Skeletal muscle satellite cell (primary cell): ENCODE measurements around the gene CRB2.

Source experiments
- H3K27me3 ChIP-seq: 2 replicates; pipeline ENCODE4 v1.7.0; 2013; ENCODE audit warnings: low read length; ENCODE audit not compliant: control insufficient read depth, insufficient read depth
- H3K36me3 ChIP-seq: 2 replicates; pipeline ENCODE4 v1.7.0; 2013; ENCODE audit warnings: mild to moderate bottlenecking, control low read depth, low read length; ENCODE audit not compliant: insufficient read depth
- H3K4me1 ChIP-seq: 2 replicates; pipeline ENCODE4 v1.7.0; 2013; ENCODE audit warnings: low read length; ENCODE audit not compliant: control insufficient read depth, insufficient read depth
- H3K4me2 ChIP-seq: 2 replicates; pipeline ENCODE4 v1.7.0; 2013; ENCODE audit warnings: mild to moderate bottlenecking, low read length
- H3K4me3 ChIP-seq: 2 replicates; pipeline ENCODE4 v1.7.0; 2013; ENCODE audit warnings: low read length
- H3K9ac ChIP-seq: 2 replicates; pipeline ENCODE4 v1.7.0; 2013; ENCODE audit warnings: mild to moderate bottlenecking, low read depth, low read length, moderate library complexity
- H3K9me3 ChIP-seq: replicated peaks from 2 replicates; pipeline ENCODE4 v1.7.0; 2013; ENCODE audit warnings: mild to moderate bottlenecking, control low read depth, low read length

CRB2 gene

GRCh38 chr9:123406016-123406415, 50.0 kb downstream of the CRB2 start:
- no peak overlapping the region for H3K9ac ChIP-seq
- no peak overlapping the region for H3K4me3 ChIP-seq
- H3K4me1 ChIP-seq, result no peaks in the 10 kb centered on the region
- H3K4me2 ChIP-seq, result no peak overlapping the region
- no peaks in the 10 kb centered on the region for H3K27me3 ChIP-seq
- H3K36me3 ChIP-seq, result no peaks in the 10 kb centered on the region
- no peaks in the 10 kb centered on the region for H3K9me3 ChIP-seq

GRCh38 chr9:123406691-123407216, 50.8 kb downstream of the CRB2 start:
- Histone ChIP-seq H3K4me2 (no peak overlapping the region), H3K36me3 (no peaks in the 10 kb centered on the region), H3K27me3 (no peaks in the 10 kb centered on the region), H3K9ac (no peak overlapping the region), H3K4me3 (no peak overlapping the region), H3K4me1 (no peaks in the 10 kb centered on the region), H3K9me3 (no peaks in the 10 kb centered on the region)

GRCh38 chr9:123407217-123407851, 51.3 kb downstream of the CRB2 start:
- Histone ChIP-seq H3K4me3 (no peak overlapping the region), H3K9ac (no peak overlapping the region), H3K27me3 (no peaks in the 10 kb centered on the region), H3K4me1 (no peaks in the 10 kb centered on the region), H3K36me3 (no peaks in the 10 kb centered on the region), H3K9me3 (no peaks in the 10 kb centered on the region), H3K4me2 (no peak overlapping the region)

GRCh38 chr9:123408313-123409262, 52.6 kb downstream of the CRB2 start:
- Histone ChIP-seq H3K36me3 (no peaks in the 10 kb centered on the region), H3K9ac (no peak overlapping the region), H3K4me2 (no peak overlapping the region), H3K27me3 (no peaks in the 10 kb centered on the region), H3K4me3 (no peak overlapping the region), H3K4me1 (no peaks in the 10 kb centered on the region), H3K9me3 (no peaks in the 10 kb centered on the region)

GRCh38 chr9:123410281-123410910, 54.4 kb downstream of the CRB2 start:
- Histone ChIP-seq H3K9ac (no peak overlapping the region), H3K4me3 (no peak overlapping the region), H3K4me1 (no peaks in the 10 kb centered on the region), H3K9me3 (no peaks in the 10 kb centered on the region), H3K36me3 (no peaks in the 10 kb centered on the region), H3K4me2 (no peak overlapping the region), H3K27me3 (no peaks in the 10 kb centered on the region)

- no peaks in the 10 kb centered on the region for H3K27me3 ChIP-seq
- no peaks in the 10 kb centered on the region for H3K4me1 ChIP-seq
- H3K9me3 ChIP-seq, result no peaks in the 10 kb centered on the region
- H3K9ac ChIP-seq, result no peak overlapping the region
- H3K36me3 ChIP-seq, result no peaks in the 10 kb centered on the region
- no peak overlapping the region for H3K4me2 ChIP-seq
- H3K4me3 ChIP-seq, result no peak overlapping the region
These were observed 55.2 kb downstream of the CRB2 start for GRCh38 chr9:123411191-123411590.

GRCh38 chr9:123411636-123412035, 55.6 kb downstream of the CRB2 start:
- H3K36me3 ChIP-seq, result no peaks in the 10 kb centered on the region
- no peaks in the 10 kb centered on the region for H3K27me3 ChIP-seq
- H3K9me3 ChIP-seq, result no peaks in the 10 kb centered on the region
- H3K4me2 ChIP-seq, result no peak overlapping the region
- no peak overlapping the region for H3K4me3 ChIP-seq
- H3K9ac ChIP-seq, result no peak overlapping the region
- no peaks in the 10 kb centered on the region for H3K4me1 ChIP-seq

GRCh38 chr9:123412171-123412820, 56.3 kb downstream of the CRB2 start:
- Histone ChIP-seq H3K36me3 (no peaks in the 10 kb centered on the region), H3K4me1 (no peaks in the 10 kb centered on the region), H3K4me3 (no peak overlapping the region), H3K9me3 (no peaks in the 10 kb centered on the region), H3K27me3 (no peaks in the 10 kb centered on the region), H3K9ac (no peak overlapping the region), H3K4me2 (no peak overlapping the region)

- Histone ChIP-seq H3K9ac (no peak overlapping the region), H3K4me3 (no peak overlapping the region), H3K36me3 (no peaks in the 10 kb centered on the region), H3K9me3 (no peaks in the 10 kb centered on the region), H3K4me1 (no peaks in the 10 kb centered on the region), H3K27me3 (no peaks in the 10 kb centered on the region), H3K4me2 (no peak overlapping the region)
These were observed 58.2 kb downstream of the CRB2 start for GRCh38 chr9:123414204-123414603.

GRCh38 chr9:123414936-123415930, 59.2 kb downstream of the CRB2 start:
- no peaks in the 10 kb centered on the region for H3K9me3 ChIP-seq
- H3K4me2 ChIP-seq, result no peak overlapping the region

More at GRCh38 chr9:123414936-123415930, 59.2 kb downstream of the CRB2 start:
- Histone ChIP-seq H3K36me3 (no peaks in the 10 kb centered on the region), H3K27me3 (no peaks in the 10 kb centered on the region), H3K9ac (no peak overlapping the region), H3K4me1 (no peaks in the 10 kb centered on the region), H3K4me3 (no peak overlapping the region)
